IMR-90 (cell line): ENCODE results near the gene CLMP. TPM values are rescaled to one million over a fixed set of nuclear protein-coding genes. Genes with fewer than 3 reads are reported as not detected.
"Not testable (repeated sequence)": the region's sequence is repeated elsewhere in the genome, so short reads cannot be mapped to it uniquely, and the experiment has no call there.

Experiments
- ATAC-seq: fragments of 200-7000 bp; cut with Tn5 transposase; 2 replicates; pipeline ENCODE4 v1.9.1; 2020; ENCODE audit warnings: low read depth, mild to moderate bottlenecking, moderate library complexity
- BruUV-seq: library from RNA; stranded (reverse); fragments of 400-500 nt; replicated peaks from 2 replicates; lab custom pipeline; 2021; lab: Mats Ljungman, UMichigan
- CTCF ChIA-PET: fragments of 300-600 bp; formaldehyde crosslinking; extraction: SDS; loops from one replicate; lab custom pipeline; 2021; ENCODE audit warnings: antibody characterized with exemption; lab: Yijun Ruan, JAX
- POLR2A ChIA-PET: fragments of 300-600 bp; sonication (Branson Sonifier 250); formaldehyde crosslinking; loops from one replicate; lab custom pipeline; 2022; ENCODE audit warnings: antibody characterized with exemption; ENCODE audit not compliant: unreplicated experiment; lab: Charles Lee
- DNase-seq: peaks from one replicate; pipeline ENCODE4 v3.0.0; 2013
- H2AFZ ChIP-seq: replicated peaks from 2 replicates; pipeline ENCODE3; 2013; ENCODE audit warnings: low read length, mild to moderate bottlenecking; ENCODE audit not compliant: poor library complexity
- H2AK5ac ChIP-seq: 2 replicates; pipeline ENCODE4 v1.6.1; 2013; ENCODE audit warnings: low read depth, low read length, inconsistent platforms
- H2AK9ac ChIP-seq: replicated peaks from 2 replicates; pipeline ENCODE3; 2013; ENCODE audit warnings: mild to moderate bottlenecking, low read depth, low read length, moderate library complexity; ENCODE audit not compliant: poor library complexity
- H2BK120ac ChIP-seq: 2 replicates; pipeline ENCODE4 v1.6.1; 2013; ENCODE audit warnings: low read depth, low read length, inconsistent platforms
- H2BK15ac ChIP-seq: 3 replicates; pipeline ENCODE4 v1.6.1; 2013; ENCODE audit warnings: low read depth, low read length, inconsistent platforms
- H2BK20ac ChIP-seq: 2 replicates; pipeline ENCODE4 v1.6.1; 2013; ENCODE audit warnings: low read depth, mild to moderate bottlenecking, inconsistent platforms, low read length, moderate library complexity
- H2BK5ac ChIP-seq: 2 replicates; pipeline ENCODE4 v1.6.1; 2013; ENCODE audit warnings: mild to moderate bottlenecking, low read depth, low read length, inconsistent platforms; ENCODE audit not compliant: poor library complexity, severe bottlenecking
- H3K14ac ChIP-seq: replicated peaks from 2 replicates; pipeline ENCODE4 v1.6.1; 2013; ENCODE audit warnings: low read depth, low read length, inconsistent platforms
- H3K18ac ChIP-seq: 2 replicates; pipeline ENCODE4 v1.6.1; 2013; ENCODE audit warnings: low read depth, low read length, control low read depth
- H3K23ac ChIP-seq: 2 replicates; pipeline ENCODE4 v1.6.1; 2013; ENCODE audit warnings: low read depth, low read length, inconsistent platforms
- H3K27ac ChIP-seq: 2 replicates; pipeline ENCODE4 v1.5.1; 2013; ENCODE audit warnings: mild to moderate bottlenecking, control low read depth, low read length; ENCODE audit not compliant: insufficient read depth
- H3K27me3 ChIP-seq: 2 replicates; pipeline ENCODE4 v1.6.1; 2013; ENCODE audit warnings: low read length; ENCODE audit not compliant: control insufficient read depth, insufficient read depth
- H3K36me3 ChIP-seq: 2 replicates; pipeline ENCODE4 v1.6.1; 2013; ENCODE audit warnings: low read length, mixed read lengths; ENCODE audit not compliant: control insufficient read depth, insufficient read depth
- H3K4ac ChIP-seq: 2 replicates; pipeline ENCODE4 v1.6.1; 2013; ENCODE audit warnings: low read depth, low read length, inconsistent platforms
- H3K4me1 ChIP-seq: 2 replicates; pipeline ENCODE4 v1.6.1; 2013; ENCODE audit warnings: low read length, mixed read lengths; ENCODE audit not compliant: control insufficient read depth, insufficient read depth
- H3K4me2 ChIP-seq: 2 replicates; pipeline ENCODE4 v1.6.1; 2013; ENCODE audit warnings: low read depth, mild to moderate bottlenecking, control low read depth, low read length, moderate library complexity
- H3K4me3 ChIP-seq: 2 replicates; pipeline ENCODE4 v1.5.1; 2013; ENCODE audit warnings: low read depth, mild to moderate bottlenecking, control low read depth, low read length, moderate library complexity; ENCODE audit not compliant: insufficient read depth
- H3K56ac ChIP-seq: 2 replicates; pipeline ENCODE4 v1.6.1; 2013; ENCODE audit warnings: low read length, inconsistent platforms; ENCODE audit not compliant: insufficient read depth; ENCODE audit errors: extremely low read depth
- H3K79me1 ChIP-seq, 2 experiments: 2 replicates each; pipeline ENCODE4 v1.6.1; 2013; ENCODE audit warnings: low read length in 2 of 2, inconsistent platforms in 1 of 2, low read depth in 1 of 2
- H3K9ac ChIP-seq: 2 replicates; pipeline ENCODE4 v1.6.1; 2013; ENCODE audit warnings: low read depth, low read length, control low read depth
- H3K9me1 ChIP-seq: 2 replicates; pipeline ENCODE4 v1.6.1; 2013; ENCODE audit warnings: low read length, inconsistent platforms; ENCODE audit not compliant: insufficient read depth
- H3K9me3 ChIP-seq: 2 replicates; pipeline ENCODE4 v1.6.1; 2013; ENCODE audit warnings: low read length; ENCODE audit not compliant: control insufficient read depth, insufficient read depth
- H4K20me1 ChIP-seq: 2 replicates; pipeline ENCODE4 v1.6.1; 2013; ENCODE audit warnings: low read length, inconsistent platforms; ENCODE audit not compliant: insufficient read depth
- H4K5ac ChIP-seq: 2 replicates; pipeline ENCODE4 v1.6.1; 2013; ENCODE audit warnings: mild to moderate bottlenecking, low read depth, low read length, control low read depth
- H4K8ac ChIP-seq, 2 experiments: 2 replicates each; pipeline ENCODE4 v1.6.1; 2013; ENCODE audit warnings: low read depth in 2 of 2, low read length in 2 of 2, control low read depth in 1 of 2, inconsistent platforms in 1 of 2
- H4K91ac ChIP-seq: 2 replicates; pipeline ENCODE4 v1.6.1; 2013; ENCODE audit warnings: low read depth, low read length, inconsistent platforms; ENCODE audit not compliant: insufficient read depth
- CHD1 ChIP-seq: IDR thresholded peaks from 2 replicates; pipeline ENCODE4 v1.6.1; 2012; ENCODE audit warnings: low read depth, low read length, improper control_type of control experiment
- POLR2A ChIP-seq: IDR thresholded peaks from 2 replicates; pipeline ENCODE4 v1.6.1; 2012; ENCODE audit warnings: mild to moderate bottlenecking, low read depth, low read length
- RCOR1 ChIP-seq: IDR thresholded peaks from 2 replicates; pipeline ENCODE4 v1.6.1; 2012; ENCODE audit warnings: mild to moderate bottlenecking, low read length, improper control_type of control experiment; ENCODE audit not compliant: insufficient replicate concordance
- WGBS, 2 experiments: methylation state at CpG; one replicate each; pipeline versions ENCODE4 v1.1.5 to v1.1.7; 2013; ENCODE audit warnings: missing lambda C conversion rate in 2 of 2; ENCODE audit not compliant: insufficient read length in 1 of 2; ENCODE audit errors: extremely low coverage in 2 of 2; 5-methylcytosine and 5-hydroxymethylcytosine counted together
- dilution Hi-C: fragments of 300-500 bp; cut with HindIII; formaldehyde crosslinking; loops from one replicate; pipeline ENCODE4 v1.14.3; 2018; ENCODE audit warnings: low sequenced_read_pairs; ENCODE audit not compliant: unreplicated experiment
- in situ Hi-C: fragments of 300-500 bp; cut with MboI; formaldehyde crosslinking; loops from 3 replicates; pipeline ENCODE4 v1.14.3; 2019; ENCODE audit warnings: low sequenced_read_pairs, inconsistent platforms, mixed read lengths
- intact Hi-C: fragments of 100-400 bp; cut with micrococcal nuclease; formaldehyde crosslinking; loops from 2 replicates; pipeline ENCODE4 v1.10.0; 2022
- polyA plus RNA-seq, 3 experiments: library from polyadenylated mRNA; depleted of rRNA; stranded (reverse); fragments of >200 nt; gene quantifications; 2 replicates each; pipeline ENCODE4 v1.2.3, GENCODE V29; 2012; ENCODE audit warnings: low replicate concordance in 1 of 3
- total RNA-seq: library from RNA; depleted of rRNA; stranded (reverse); fragments of >200 nt; gene quantifications from 2 replicates; pipeline ENCODE4 v1.2.3, GENCODE V29; 2012

The CLMP gene
- total and polyA plus RNA-seq, 2 of the 4 experiments (the other 2 are of a cell fraction) = 54.7 to 95.7 TPM

GRCh38 chr11:123060277-123061000 is 134.6 kb downstream of the CLMP start:
- Histone ChIP-seq H2AK9ac (no peak overlapping the region), H3K9me3 (no peaks in the 10 kb centered on the region), H3K4me3 (peak overlapping the region; percentile 86), H4K91ac (no peak overlapping the region), H3K27me3 (no peaks in the 10 kb centered on the region), H2BK120ac (no peak overlapping the region), H2BK15ac (no peak overlapping the region), H3K4me2 (peak overlapping the region; percentile 76), H4K5ac (no peak overlapping the region), H3K23ac (peak overlapping the region; percentile 72; the same call in 1 of the 2 replicates), H2AK5ac (no peak overlapping the region), H2BK20ac (no peak overlapping the region), H3K56ac (peak overlapping the region; percentile 45; the same call in 1 of the 2 replicates), H4K8ac (no peak overlapping the region), H3K18ac (no peak overlapping the region), H3K9ac (peak overlapping the region; percentile 96), H3K14ac (peak overlapping the region; percentile 99), H3K79me1 (peaks cover 32 to 57% of the 10 kb centered on the region in 2 experiments), H3K9me1 (peaks cover 6% of the 10 kb centered on the region; the same call in 1 of the 2 replicates), H4K20me1 (peaks cover 65% of the 10 kb centered on the region), H2AFZ (no peak overlapping the region), H3K4ac (no peak overlapping the region), H2BK5ac (no peak overlapping the region), H3K4me1 (peaks cover 3% of the 10 kb centered on the region; the same call in 1 of the 2 replicates), H3K27ac (no peak overlapping the region; the same call in 1 of the 2 replicates), H3K36me3 (peaks cover 48% of the 10 kb centered on the region)
- in situ Hi-C loops = no loop called here
- no peak for DNase-seq
- no peak for ATAC-seq
- ChIA-PET CTCF (interaction anchor here (0.6 kb wide), 1 partner anchor 186 kb away, joined by 3 read pairs; no protein-coding TSS in a partner anchor), POLR2A (no interaction called here)
- dilution Hi-C loops = no loop called here
- 14% methylated on average over 5 of the region's 8 CpGs; no CpG with 5 or more reads in 1 of the 2 experiments for WGBS, 2 experiments
- TF ChIP-seq POLR2A (peak; percentile 1; the same call in 1 of the 2 replicates), CHD1 (no peak), RCOR1 (no peak)
- no TSS peak for BruUV-seq
- intact Hi-C loops = no loop called here

- H4K20me1 ChIP-seq = peaks cover 77% of the 10 kb centered on the region
- in situ Hi-C loops, H3K18ac ChIP-seq, H2AK5ac ChIP-seq, BruUV-seq, H3K9me1 ChIP-seq, POLR2A ChIA-PET, H3K27ac ChIP-seq, H2BK120ac ChIP-seq, H4K91ac ChIP-seq, H3K4me1 ChIP-seq, DNase-seq, H4K5ac ChIP-seq, H2BK15ac ChIP-seq, H4K8ac ChIP-seq, H3K9me3 ChIP-seq, ATAC-seq, H3K4ac ChIP-seq, dilution Hi-C loops, H3K27me3 ChIP-seq, CTCF ChIA-PET, H2BK20ac ChIP-seq, H2AK9ac ChIP-seq, H2AFZ ChIP-seq, H2BK5ac ChIP-seq, H3K14ac ChIP-seq: not testable (repeated sequence)
- intact Hi-C loops = loop anchor here (1.0 kb wide), 1 partner anchor 419 kb away; no protein-coding TSS in a partner anchor
- H3K9ac ChIP-seq = peak overlapping the region; percentile 96; the same call in 1 of the 2 replicates
- 0 out of 2 replicates have a peak overlapping the region, but pooled peaks have one; percentile 18 for H3K56ac ChIP-seq
- H3K4me2 ChIP-seq = peak overlapping the region; percentile 76
- peak overlapping the region; percentile 86 for H3K4me3 ChIP-seq
- peaks cover 54% of the 10 kb centered on the region for H3K36me3 ChIP-seq
- peak overlapping the region; percentile 88; the same call in 1 of the 2 replicates for H3K23ac ChIP-seq
- WGBS, 2 experiments = 69% methylated on average over 7 of the region's 18 CpGs; no CpG with 5 or more reads in 1 of the 2 experiments
- H3K79me1 ChIP-seq = peaks cover 29 to 48% of the 10 kb centered on the region in 2 experiments
Observed at GRCh38 chr11:123059041-123059920, 135.8 kb downstream of the CLMP start.
